Measurements from ENCODE around the gene AMACR.

Gene AMACR

GRCh38 chr5:34007621-34008600 is at the start of gene AMACR:
Gene AMACR, minus strand, starts transcription at chr5:34008050. Its CDS starts 31 bp downstream, at chr5:34008019.
- TF ChIP-seq ZFX (IDR thresholded peaks at IDR 0.05): peak; percentile 72
- TF ChIP-seq, protein P1, sequence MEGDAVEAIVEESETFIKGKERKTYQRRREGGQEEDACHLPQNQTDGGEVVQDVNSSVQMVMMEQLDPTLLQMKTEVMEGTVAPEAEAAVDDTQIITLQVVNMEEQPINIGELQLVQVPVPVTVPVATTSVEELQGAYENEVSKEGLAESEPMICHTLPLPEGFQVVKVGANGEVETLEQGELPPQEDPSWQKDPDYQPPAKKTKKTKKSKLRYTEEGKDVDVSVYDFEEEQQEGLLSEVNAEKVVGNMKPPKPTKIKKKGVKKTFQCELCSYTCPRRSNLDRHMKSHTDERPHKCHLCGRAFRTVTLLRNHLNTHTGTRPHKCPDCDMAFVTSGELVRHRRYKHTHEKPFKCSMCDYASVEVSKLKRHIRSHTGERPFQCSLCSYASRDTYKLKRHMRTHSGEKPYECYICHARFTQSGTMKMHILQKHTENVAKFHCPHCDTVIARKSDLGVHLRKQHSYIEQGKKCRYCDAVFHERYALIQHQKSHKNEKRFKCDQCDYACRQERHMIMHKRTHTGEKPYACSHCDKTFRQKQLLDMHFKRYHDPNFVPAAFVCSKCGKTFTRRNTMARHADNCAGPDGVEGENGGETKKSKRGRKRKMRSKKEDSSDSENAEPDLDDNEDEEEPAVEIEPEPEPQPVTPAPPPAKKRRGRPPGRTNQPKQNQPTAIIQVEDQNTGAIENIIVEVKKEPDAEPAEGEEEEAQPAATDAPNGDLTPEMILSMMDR (conservative IDR thresholded peaks at IDR 0.05): no peak; the same call in 1 of the 2 replicates
- peak within 1 kb of the TSS; percentile 94 for H3K27ac ChIP-seq

- H3K27ac ChIP-seq: peak overlapping the region; percentile 12; the same call in 1 of the 2 replicates
- no peak for TF ChIP-seq ZFX (IDR thresholded peaks at IDR 0.05)
- TF ChIP-seq, protein P1 (conservative IDR thresholded peaks at IDR 0.05): no peak
Measured at GRCh38 chr5:34057569-34057968, 49.7 kb upstream of the AMACR start.

DNA sequence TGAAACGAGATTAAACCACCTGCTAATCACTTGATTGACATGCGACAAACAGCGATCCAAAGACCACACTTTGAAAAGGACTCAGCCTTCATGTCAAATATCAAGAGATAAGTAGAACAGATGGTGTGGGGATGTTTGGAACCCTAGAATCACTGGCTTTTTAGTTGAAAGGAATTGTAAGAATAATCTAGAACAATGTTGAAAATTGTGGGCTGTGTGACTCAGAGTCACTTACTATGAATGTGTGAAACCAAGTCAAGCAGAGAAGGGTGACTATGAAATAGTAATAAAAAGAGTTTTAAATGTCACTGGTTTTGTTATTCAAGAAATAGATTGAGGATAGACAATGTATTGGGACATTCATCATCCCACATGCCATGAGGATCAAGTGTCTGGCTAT is 49.3 kb upstream of the AMACR start:
- H3K27ac ChIP-seq: no peak overlapping the region
- TF ChIP-seq, protein P1 (conservative IDR thresholded peaks at IDR 0.05): no peak
- no peak for TF ChIP-seq ZFX (IDR thresholded peaks at IDR 0.05)

DNA sequence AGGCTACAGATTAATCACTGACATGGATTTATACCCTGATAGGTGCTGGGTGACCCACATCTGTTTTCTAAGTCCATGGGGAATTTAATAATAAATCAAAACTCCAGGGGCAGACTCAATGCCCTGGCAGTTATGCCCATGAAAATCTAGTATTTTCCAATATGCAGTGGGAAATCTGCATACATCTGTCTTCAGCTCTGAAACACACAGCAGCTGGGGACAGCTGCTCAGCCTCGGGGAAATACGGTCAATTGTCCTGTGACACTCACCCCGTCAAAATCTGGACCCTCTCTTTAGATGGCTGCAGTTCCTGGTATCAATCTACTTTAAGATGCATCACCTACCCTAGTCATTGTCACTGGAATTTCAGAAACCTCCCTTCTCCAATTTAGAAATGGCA is 47.8 kb upstream of the AMACR start:
- TF ChIP-seq ZFX (IDR thresholded peaks at IDR 0.05): no peak
- TF ChIP-seq, protein P1 (conservative IDR thresholded peaks at IDR 0.05): no peak
- no peak overlapping the region for H3K27ac ChIP-seq

GRCh38 chr5:34054400-34054729 is 46.5 kb upstream of the AMACR start:
- H3K27ac ChIP-seq: no peak overlapping the region
- no peak for TF ChIP-seq ZFX (IDR thresholded peaks at IDR 0.05)
- TF ChIP-seq, protein P1 (conservative IDR thresholded peaks at IDR 0.05): no peak

- no peak overlapping the region for H3K27ac ChIP-seq
- no peak for TF ChIP-seq ZFX (IDR thresholded peaks at IDR 0.05)
- TF ChIP-seq, protein P1 (conservative IDR thresholded peaks at IDR 0.05): no peak
Measured at GRCh38 chr5:34053571-34054399, 45.9 kb upstream of the AMACR start.

DNA sequence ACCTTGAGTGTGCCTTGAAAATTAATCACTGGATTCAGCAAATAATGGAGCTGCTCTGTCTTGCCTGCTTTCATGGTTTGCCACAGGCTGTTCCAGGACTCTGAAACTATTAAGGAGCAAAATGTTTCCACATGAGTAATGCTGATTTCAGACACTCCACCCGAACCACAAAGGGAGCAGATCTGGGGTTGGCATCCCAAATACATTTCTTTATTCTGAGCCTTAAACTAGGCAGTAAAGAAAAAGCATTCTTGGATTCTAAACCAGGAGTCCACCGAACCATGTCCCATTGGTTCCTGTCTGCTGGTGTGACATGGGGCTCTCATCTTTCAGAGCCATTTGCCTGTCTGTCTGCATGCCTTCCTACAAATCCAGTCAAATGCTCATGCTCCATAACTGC is 45.3 kb upstream of the AMACR start:
- no peak overlapping the region for H3K27ac ChIP-seq
- TF ChIP-seq, protein P1 (conservative IDR thresholded peaks at IDR 0.05): no peak
- TF ChIP-seq ZFX (IDR thresholded peaks at IDR 0.05): no peak
